ENCODE measurements around the gene TTYH3. TPM values are rescaled to one million over a fixed set of nuclear protein-coding genes. Genes with fewer than 3 reads are reported as not detected.

Gene TTYH3
- total and polyA plus RNA-seq, 2 of the 13 experiments (the other 11 are each of a cell fraction or from before 2014, with no cell fraction given), result 26.3 to 50.0 TPM

DNA sequence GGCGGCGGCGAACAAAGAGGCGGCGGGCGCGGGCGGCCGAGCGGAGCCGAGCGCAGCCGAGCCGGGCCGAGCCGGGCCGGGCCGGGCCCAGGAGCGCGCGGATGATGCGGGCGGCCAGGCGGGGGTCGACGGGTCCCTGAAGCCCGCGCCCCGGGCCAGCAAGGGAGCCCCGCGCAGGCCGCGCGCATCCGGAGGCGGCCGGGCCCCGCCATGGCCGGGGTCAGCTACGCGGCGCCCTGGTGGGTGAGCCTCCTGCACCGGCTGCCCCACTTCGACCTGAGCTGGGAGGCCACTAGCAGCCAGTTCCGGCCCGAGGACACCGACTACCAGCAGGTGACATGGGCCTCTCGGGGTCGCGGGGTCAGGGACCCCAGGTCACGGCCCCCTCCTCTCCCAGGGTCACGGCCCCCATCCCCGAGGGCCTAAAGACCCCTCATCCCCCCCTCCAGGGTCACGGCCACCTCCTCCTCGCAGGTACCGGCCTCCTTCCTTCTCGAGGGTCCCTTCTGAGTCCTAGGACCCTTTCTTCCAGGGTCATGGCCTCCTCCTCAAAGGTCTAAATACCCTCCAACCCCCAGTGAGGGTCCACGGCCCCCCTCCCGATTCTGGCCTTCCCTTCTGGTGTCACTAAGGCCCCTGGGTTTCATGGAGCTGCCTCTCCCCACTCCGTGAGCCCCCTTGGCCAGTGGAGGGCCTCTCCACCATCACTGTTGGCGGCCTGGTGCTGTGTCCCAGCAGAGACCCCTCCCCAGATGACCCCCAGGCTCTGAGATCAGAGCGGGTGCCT lies at the start of gene TTYH3 (continued):
- TF ChIP-seq, protein P1, sequence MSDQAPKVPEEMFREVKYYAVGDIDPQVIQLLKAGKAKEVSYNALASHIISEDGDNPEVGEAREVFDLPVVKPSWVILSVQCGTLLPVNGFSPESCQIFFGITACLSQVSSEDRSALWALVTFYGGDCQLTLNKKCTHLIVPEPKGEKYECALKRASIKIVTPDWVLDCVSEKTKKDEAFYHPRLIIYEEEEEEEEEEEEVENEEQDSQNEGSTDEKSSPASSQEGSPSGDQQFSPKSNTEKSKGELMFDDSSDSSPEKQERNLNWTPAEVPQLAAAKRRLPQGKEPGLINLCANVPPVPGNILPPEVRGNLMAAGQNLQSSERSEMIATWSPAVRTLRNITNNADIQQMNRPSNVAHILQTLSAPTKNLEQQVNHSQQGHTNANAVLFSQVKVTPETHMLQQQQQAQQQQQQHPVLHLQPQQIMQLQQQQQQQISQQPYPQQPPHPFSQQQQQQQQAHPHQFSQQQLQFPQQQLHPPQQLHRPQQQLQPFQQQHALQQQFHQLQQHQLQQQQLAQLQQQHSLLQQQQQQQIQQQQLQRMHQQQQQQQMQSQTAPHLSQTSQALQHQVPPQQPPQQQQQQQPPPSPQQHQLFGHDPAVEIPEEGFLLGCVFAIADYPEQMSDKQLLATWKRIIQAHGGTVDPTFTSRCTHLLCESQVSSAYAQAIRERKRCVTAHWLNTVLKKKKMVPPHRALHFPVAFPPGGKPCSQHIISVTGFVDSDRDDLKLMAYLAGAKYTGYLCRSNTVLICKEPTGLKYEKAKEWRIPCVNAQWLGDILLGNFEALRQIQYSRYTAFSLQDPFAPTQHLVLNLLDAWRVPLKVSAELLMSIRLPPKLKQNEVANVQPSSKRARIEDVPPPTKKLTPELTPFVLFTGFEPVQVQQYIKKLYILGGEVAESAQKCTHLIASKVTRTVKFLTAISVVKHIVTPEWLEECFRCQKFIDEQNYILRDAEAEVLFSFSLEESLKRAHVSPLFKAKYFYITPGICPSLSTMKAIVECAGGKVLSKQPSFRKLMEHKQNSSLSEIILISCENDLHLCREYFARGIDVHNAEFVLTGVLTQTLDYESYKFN (CRISPR knock-in tag; conservative IDR thresholded peaks at IDR 0.05), result no peak
- TF ChIP-seq MTA1 (CRISPR knock-in tag; IDR thresholded peaks at IDR 0.05; ENCODE audit: borderline replicate concordance), result no peak
- TF ChIP-seq TBX2 (CRISPR knock-in tag; IDR thresholded peaks at IDR 0.05; ENCODE audit: borderline replicate concordance), result no peak
- TF ChIP-seq AGO1 (IDR thresholded peaks at IDR 0.05; ENCODE audit: low read depth, low read length, poor library complexity, severe bottlenecking), result no peak
- TF ChIP-seq RXRA (CRISPR knock-in tag; IDR thresholded peaks at IDR 0.05), result peak; percentile 34; the same call in 1 of the 2 replicates
- TF ChIP-seq RARA (CRISPR knock-in tag; IDR thresholded peaks at IDR 0.05), result peak; percentile 16; the same call in 1 of the 2 replicates
- peak; percentile 28; the same call in 1 of the 2 replicates for TF ChIP-seq POLR2AphosphoS5 (IDR thresholded peaks at IDR 0.05; ENCODE audit: low read depth, low read length)
- no peak for TF ChIP-seq ZBTB1 (CRISPR knock-in tag; IDR thresholded peaks at IDR 0.05; ENCODE audit: borderline replicate concordance)
- no peak for TF ChIP-seq KLF9 (CRISPR knock-in tag; IDR thresholded peaks at IDR 0.05; ENCODE audit: low read depth)
- 0 out of 2 replicates have a peak, but pooled peaks have one; percentile 7 for TF ChIP-seq AHR (CRISPR knock-in tag; IDR thresholded peaks at IDR 0.05)
- TF ChIP-seq DMAP1 (CRISPR knock-in tag; IDR thresholded peaks at IDR 0.05), result no peak
- no peak; the same call in 1 of the 2 replicates for TF ChIP-seq NFYB (CRISPR knock-in tag; IDR thresholded peaks at IDR 0.05)
- TF ChIP-seq, protein P2, sequence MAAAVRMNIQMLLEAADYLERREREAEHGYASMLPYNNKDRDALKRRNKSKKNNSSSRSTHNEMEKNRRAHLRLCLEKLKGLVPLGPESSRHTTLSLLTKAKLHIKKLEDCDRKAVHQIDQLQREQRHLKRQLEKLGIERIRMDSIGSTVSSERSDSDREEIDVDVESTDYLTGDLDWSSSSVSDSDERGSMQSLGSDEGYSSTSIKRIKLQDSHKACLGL (CRISPR knock-in tag; IDR thresholded peaks at IDR 0.05), result peak; percentile 27; the same call in 1 of the 2 replicates
- no peak for TF ChIP-seq TAF15 (IDR thresholded peaks at IDR 0.05; ENCODE audit: low read depth, low read length, poor library complexity, severe bottlenecking)
- no peak for TF ChIP-seq GZF1 (CRISPR knock-in tag; IDR thresholded peaks at IDR 0.05)
- peak; percentile 3; the same call in 1 of the 2 replicates for TF ChIP-seq NFYC (CRISPR knock-in tag; IDR thresholded peaks at IDR 0.05)
- TF ChIP-seq ZNF331 (CRISPR knock-in tag; IDR thresholded peaks at IDR 0.05), result no peak
- no peak for TF ChIP-seq RFXANK (CRISPR knock-in tag; IDR thresholded peaks at IDR 0.05)
- TF ChIP-seq ZNF891 (CRISPR knock-in tag; IDR thresholded peaks at IDR 0.05), result 0 out of 2 replicates have a peak, but pooled peaks have one; percentile 9
- TF ChIP-seq, protein P3, sequence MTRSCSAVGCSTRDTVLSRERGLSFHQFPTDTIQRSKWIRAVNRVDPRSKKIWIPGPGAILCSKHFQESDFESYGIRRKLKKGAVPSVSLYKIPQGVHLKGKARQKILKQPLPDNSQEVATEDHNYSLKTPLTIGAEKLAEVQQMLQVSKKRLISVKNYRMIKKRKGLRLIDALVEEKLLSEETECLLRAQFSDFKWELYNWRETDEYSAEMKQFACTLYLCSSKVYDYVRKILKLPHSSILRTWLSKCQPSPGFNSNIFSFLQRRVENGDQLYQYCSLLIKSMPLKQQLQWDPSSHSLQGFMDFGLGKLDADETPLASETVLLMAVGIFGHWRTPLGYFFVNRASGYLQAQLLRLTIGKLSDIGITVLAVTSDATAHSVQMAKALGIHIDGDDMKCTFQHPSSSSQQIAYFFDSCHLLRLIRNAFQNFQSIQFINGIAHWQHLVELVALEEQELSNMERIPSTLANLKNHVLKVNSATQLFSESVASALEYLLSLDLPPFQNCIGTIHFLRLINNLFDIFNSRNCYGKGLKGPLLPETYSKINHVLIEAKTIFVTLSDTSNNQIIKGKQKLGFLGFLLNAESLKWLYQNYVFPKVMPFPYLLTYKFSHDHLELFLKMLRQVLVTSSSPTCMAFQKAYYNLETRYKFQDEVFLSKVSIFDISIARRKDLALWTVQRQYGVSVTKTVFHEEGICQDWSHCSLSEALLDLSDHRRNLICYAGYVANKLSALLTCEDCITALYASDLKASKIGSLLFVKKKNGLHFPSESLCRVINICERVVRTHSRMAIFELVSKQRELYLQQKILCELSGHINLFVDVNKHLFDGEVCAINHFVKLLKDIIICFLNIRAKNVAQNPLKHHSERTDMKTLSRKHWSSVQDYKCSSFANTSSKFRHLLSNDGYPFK (CRISPR knock-in tag; IDR thresholded peaks at IDR 0.05; ENCODE audit: borderline replicate concordance), result no peak
- TF ChIP-seq PCBP1 (IDR thresholded peaks at IDR 0.05; ENCODE audit: borderline replicate concordance, low read depth, low read length), result 0 out of 2 replicates have a peak, but pooled peaks have one; percentile 39
- TF ChIP-seq NONO (IDR thresholded peaks at IDR 0.05), result no peak
- 0 out of 2 replicates have a peak, but pooled peaks have one; percentile 45 for TF ChIP-seq NONO (CRISPR knock-in tag; conservative IDR thresholded peaks at IDR 0.05)
- TF ChIP-seq, protein P4, sequence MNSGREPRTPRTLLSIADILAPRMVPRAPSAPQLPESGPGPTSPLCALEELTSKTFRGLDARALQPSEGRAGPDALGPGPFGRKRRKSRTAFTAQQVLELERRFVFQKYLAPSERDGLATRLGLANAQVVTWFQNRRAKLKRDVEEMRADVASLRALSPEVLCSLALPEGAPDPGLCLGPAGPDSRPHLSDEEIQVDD (CRISPR knock-in tag; IDR thresholded peaks at IDR 0.05; ENCODE audit: borderline replicate concordance), result no peak

Measured in HepG2 (cell line).